Measurements from ENCODE around the gene PDLIM3.

The PDLIM3 gene

GRCh38 chr4:185464887-185465286 is 70.4 kb downstream of the PDLIM3 start:
- TF ChIP-seq MYC (IDR thresholded peaks at IDR 0.05; ENCODE audit: low read depth, low read length): no peak
- TF ChIP-seq MAX (IDR thresholded peaks at IDR 0.05; ENCODE audit: low read depth, low read length): no peak
- no peak for TF ChIP-seq POLR2A (IDR thresholded peaks at IDR 0.05; ENCODE audit: extremely low read depth, insufficient read length)
- no peak for TF ChIP-seq CTCF (IDR thresholded peaks at IDR 0.05; ENCODE audit: low read depth, low read length)
- no peak overlapping the region for H3K4me3 ChIP-seq (ENCODE audit: low read depth, low read length)
- no peak for DNase-seq (ENCODE audit: low read depth)

- TF ChIP-seq MYC (IDR thresholded peaks at IDR 0.05; ENCODE audit: low read depth, low read length) (no peak), POLR2A (IDR thresholded peaks at IDR 0.05; ENCODE audit: extremely low read depth, insufficient read length) (no peak), CTCF (IDR thresholded peaks at IDR 0.05; ENCODE audit: low read depth, low read length) (no peak), MAX (IDR thresholded peaks at IDR 0.05; ENCODE audit: low read depth, low read length) (no peak)
- no peak for DNase-seq (ENCODE audit: low read depth)
- no peak overlapping the region for H3K4me3 ChIP-seq (ENCODE audit: low read depth, low read length)
Measured at GRCh38 chr4:185464183-185464582, 71.1 kb downstream of the PDLIM3 start.

- DNase-seq (ENCODE audit: low read depth): no peak
- TF ChIP-seq MAX (IDR thresholded peaks at IDR 0.05; ENCODE audit: low read depth, low read length): no peak
- TF ChIP-seq POLR2A (IDR thresholded peaks at IDR 0.05; ENCODE audit: extremely low read depth, insufficient read length): no peak
- TF ChIP-seq CTCF (IDR thresholded peaks at IDR 0.05; ENCODE audit: low read depth, low read length): no peak
- no peak for TF ChIP-seq MYC (IDR thresholded peaks at IDR 0.05; ENCODE audit: low read depth, low read length)
Measured at GRCh38 chr4:185463541-185463940, 71.8 kb downstream of the PDLIM3 start.

DNA sequence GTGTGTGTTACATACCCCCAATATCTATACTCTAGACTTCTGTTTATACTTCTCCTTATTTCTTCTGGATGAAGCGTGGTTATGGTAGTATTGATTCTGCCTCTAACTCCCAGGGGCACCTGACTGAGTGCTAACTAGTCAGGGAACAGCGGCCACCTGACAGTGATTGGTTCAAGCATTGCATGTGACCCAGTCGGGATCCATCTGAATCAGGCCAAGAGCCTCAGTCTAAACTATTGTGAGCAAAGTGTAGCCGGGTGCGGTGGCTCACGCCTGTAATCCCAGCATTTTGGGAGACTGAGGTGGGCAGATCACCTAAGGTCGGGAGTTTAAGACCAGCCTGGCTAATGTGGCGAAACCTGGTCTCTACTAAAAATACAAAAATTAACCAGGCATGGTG is 73.7 kb downstream of the PDLIM3 start:
- TF ChIP-seq CTCF (IDR thresholded peaks at IDR 0.05; ENCODE audit: low read depth, low read length) (no peak), MAX (IDR thresholded peaks at IDR 0.05; ENCODE audit: low read depth, low read length) (no peak), POLR2A (IDR thresholded peaks at IDR 0.05; ENCODE audit: extremely low read depth, insufficient read length) (no peak), MYC (IDR thresholded peaks at IDR 0.05; ENCODE audit: low read depth, low read length) (no peak)
- DNase-seq (ENCODE audit: low read depth): no peak
- no peak overlapping the region for H3K4me3 ChIP-seq (ENCODE audit: low read depth, low read length)

More at GRCh38 chr4:185463541-185463940, 71.8 kb downstream of the PDLIM3 start:
- no peak overlapping the region for H3K4me3 ChIP-seq (ENCODE audit: low read depth, low read length)

GRCh38 chr4:185457136-185457535 is 78.2 kb downstream of the PDLIM3 start:
- no peak overlapping the region for H3K4me3 ChIP-seq (ENCODE audit: low read depth, low read length)
- DNase-seq (ENCODE audit: low read depth): no peak
- TF ChIP-seq MYC (IDR thresholded peaks at IDR 0.05; ENCODE audit: low read depth, low read length) (no peak), MAX (IDR thresholded peaks at IDR 0.05; ENCODE audit: low read depth, low read length) (no peak), CTCF (IDR thresholded peaks at IDR 0.05; ENCODE audit: low read depth, low read length) (no peak), POLR2A (IDR thresholded peaks at IDR 0.05; ENCODE audit: extremely low read depth, insufficient read length) (no peak)

DNA sequence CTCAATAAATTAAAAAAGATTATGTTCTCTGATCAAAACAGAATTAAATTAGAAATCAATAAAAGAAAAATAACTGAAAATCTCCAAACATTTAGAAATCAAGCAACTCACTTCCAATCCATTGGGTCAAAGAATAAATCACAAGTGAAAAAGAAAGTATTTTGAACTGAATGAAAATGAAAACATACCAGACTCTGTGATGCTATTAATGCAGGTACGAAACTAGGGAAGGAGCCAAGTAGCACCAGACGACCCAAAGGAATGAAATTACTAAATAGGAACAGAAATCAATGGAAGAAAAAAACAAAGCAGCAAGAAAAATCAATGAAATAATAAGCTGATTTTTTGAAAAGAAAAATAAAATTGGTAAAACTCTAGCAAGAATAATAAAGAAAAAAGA is 79.2 kb downstream of the PDLIM3 start:
- no peak overlapping the region for H3K4me3 ChIP-seq (ENCODE audit: low read depth, low read length)
- TF ChIP-seq POLR2A (IDR thresholded peaks at IDR 0.05; ENCODE audit: extremely low read depth, insufficient read length) (no peak), CTCF (IDR thresholded peaks at IDR 0.05; ENCODE audit: low read depth, low read length) (no peak), MAX (IDR thresholded peaks at IDR 0.05; ENCODE audit: low read depth, low read length) (no peak), MYC (IDR thresholded peaks at IDR 0.05; ENCODE audit: low read depth, low read length) (no peak)
- DNase-seq (ENCODE audit: low read depth): no peak

All from NB4 (cell line).